SH-SY5Y (cell line): ENCODE data around the gene NEUROG1.

Experiments used
- GATA2 ChIP-seq: IDR thresholded peaks from 2 replicates; pipeline ENCODE4 v1.6.1; 2011; ENCODE audit warnings: mild to moderate bottlenecking, low read depth, low read length
- GATA3 ChIP-seq: IDR thresholded peaks from 2 replicates; pipeline ENCODE4 v1.6.1; 2011; ENCODE audit warnings: low read depth, mild to moderate bottlenecking, low read length, moderate library complexity

Gene NEUROG1

DNA sequence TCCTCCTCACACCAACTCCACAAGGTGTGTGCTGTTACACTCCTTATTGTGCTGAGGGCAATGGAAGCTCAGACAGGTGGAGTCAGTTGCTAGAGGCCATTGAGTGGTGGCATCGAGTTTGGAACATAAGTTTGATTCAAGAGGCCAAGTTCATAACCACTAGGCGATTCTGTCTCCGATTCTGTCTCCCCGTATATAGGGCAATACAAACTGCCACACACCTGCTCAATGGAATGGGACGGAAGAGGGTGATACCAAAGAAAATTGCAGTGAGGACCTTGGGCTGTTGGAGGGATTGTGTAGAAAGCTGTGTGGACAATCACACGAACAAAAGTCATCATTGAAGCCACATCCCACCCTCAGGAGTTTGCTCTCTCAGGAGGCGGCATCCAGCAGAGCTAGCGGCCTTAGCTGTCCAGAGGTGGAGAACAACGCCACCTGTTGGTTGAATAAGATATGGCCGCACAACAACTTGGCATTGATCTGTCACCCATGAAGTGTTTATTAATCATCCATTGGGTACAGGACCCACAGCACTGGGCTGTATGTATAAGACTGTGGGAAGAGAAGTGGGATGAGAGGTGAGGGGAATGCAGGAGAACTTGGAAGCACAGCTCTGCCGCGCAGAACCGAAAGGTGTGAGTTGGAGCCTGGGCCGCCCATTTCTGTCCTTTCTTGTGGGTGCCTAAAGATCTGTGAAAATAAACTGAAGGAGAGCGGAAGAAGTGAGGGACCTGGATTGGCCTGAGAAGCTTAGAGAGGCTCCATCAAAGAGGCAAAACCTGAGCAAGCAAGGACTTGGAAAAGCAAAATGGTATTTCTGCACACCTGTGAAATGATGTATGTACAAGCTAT, 16.1 kb upstream of the NEUROG1 start:
- TF ChIP-seq GATA3 (no peak), GATA2 (no peak)

DNA sequence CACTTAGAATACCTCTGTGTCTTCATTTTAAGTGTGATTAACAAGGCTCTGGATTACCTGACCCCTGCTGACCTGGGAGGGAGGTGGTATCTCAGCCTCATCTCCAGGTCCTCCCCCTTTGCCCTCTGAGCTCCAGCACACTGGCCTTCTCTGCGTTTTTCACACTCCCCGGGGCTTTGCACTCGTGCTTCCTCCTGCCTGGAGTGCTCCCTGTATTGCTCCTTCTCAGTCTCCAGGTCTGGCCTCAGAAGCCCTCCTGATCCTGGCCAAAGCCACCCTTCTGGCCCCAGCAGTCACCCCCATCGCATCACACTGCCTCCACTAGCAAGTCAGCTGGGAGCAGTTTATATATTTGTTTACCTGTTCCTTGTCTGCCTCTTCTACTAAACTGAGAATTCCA, 13.6 kb upstream of the NEUROG1 start:
- TF ChIP-seq GATA2 (no peak), GATA3 (no peak)

DNA sequence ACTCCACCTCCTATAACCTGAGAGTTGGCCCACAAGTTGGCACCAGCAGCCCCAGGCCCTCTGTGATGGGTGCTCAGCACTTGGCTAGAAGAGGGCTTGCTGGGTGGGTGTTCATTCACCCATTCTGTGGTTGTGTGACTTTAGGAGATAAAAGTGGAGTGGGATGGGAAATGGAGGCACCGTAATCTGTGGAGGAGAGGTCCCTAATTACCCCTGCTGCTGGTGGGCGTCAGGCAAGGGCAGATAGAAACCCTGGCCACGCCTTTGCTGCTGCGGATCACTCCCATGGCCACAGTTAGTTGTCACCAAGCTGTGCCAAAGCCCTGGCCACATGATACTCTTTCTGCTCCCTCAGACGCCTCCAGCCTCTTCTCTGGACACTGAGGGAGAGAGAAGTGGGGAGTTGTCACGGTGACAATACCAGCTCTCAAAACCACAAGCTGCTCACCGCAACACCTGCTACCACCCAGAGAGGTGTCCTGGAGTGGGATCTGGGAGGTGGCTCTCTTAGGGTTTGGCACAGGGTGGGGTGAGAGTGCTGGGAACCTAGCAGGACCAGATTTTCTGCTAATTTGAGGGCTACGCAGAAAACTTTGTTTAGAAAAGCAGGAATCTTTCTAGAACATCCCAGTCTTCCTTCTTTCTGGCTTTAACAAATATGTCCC, 12.0 kb upstream of the NEUROG1 start:
- TF ChIP-seq GATA2 (no peak), GATA3 (no peak)

DNA sequence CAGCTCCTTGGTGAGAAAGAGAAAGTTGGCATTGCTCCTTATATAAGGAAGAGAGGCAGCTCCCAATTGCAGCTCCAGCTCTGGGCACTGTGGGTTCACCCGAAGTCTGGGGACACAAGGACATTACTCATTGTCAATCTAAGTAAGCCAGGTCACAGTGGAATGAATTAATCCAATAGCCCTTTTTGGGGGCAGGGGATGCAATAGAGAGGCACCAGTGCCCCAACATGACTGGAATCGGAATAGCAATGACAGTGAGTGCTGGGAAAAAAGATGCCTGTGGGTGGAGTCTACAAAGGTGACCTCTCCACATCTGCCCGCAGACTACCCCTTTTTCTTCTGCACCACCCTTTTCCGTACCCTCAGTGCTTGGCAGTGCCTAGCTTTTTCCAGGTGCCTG, 11.1 kb upstream of the NEUROG1 start:
- TF ChIP-seq GATA2 (no peak), GATA3 (no peak)

DNA sequence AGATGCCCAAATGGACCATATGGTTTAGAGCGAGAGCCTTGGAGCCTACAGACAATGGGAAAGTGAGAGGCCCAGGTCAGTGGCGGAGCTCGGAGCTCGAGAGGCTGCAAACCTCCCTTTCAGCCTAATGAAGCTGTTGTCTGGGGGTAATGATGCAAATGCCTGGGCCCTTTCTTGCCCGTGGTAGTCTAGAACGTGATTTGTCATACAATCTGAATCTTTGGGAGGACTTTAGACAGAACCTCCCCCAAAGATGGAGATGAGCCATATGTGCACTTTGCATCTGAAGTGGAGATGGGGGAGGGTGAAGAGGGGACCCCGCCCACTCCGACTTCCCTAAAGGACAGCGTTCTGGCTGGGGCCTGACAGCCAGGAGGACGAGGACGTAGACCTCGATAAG, 10.3 kb upstream of the NEUROG1 start:
- TF ChIP-seq GATA2 (no peak), GATA3 (no peak)

DNA sequence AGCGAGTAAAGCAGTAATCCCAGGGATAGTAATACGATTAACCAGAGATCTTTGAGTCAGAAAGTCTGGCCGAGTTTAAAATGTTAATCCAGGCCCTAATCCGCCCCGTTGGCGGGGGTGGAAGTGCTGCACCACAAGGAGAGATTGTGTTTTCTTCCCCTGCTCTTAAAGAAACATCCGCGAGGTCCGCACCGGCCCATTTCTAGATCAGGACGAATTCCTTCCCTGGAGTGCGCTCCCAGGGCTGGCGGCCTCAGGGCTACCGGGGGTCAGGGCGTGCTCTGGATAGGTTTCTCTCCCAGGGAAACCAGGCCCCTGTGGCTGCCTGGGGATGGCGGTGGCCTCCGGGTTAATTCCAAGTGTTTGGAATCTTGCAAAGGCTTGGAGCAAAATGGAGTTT, 9.3 kb upstream of the NEUROG1 start:
- TF ChIP-seq GATA2 (no peak), GATA3 (no peak)

DNA sequence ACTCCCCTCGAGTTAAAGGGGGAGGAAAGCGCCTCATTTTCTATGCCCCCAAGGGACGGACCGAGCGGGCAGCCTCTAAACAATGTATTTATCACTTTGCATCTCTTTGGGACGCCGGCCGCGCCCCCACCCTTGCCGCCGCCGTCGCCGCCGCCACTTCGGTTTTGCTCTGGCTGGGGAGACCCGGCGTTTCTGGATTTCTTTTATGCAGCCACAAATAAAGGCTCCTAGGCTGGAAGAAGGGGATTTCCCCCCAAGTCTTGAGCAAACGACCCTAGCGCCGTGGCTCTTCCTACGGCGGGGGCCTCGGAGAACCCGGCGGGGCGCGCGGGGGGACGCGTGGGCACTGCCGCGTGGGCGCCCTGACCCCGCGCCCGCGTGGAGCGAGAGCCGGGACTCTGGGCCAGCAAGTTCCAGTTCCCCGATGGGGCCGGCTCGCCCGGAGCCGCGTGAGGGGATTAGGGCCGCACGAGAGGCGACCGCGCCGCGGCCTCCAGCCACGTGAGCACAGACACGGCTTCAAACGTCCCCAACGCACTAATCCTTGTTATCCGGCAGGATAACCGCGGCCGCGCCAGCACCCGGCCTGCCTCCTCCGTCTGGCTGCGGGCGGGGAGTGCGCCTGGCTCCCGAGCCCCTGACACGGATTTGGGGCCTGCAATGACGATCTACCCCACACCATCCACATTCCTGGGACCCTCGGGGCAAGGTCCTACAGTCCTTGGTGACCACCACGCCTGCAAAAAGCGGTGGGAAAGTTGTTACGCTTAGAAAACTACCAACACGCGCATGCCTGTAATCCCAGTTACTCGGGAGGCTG, 7.9 kb upstream of the NEUROG1 start:
- TF ChIP-seq GATA3 (no peak), GATA2 (no peak)

DNA sequence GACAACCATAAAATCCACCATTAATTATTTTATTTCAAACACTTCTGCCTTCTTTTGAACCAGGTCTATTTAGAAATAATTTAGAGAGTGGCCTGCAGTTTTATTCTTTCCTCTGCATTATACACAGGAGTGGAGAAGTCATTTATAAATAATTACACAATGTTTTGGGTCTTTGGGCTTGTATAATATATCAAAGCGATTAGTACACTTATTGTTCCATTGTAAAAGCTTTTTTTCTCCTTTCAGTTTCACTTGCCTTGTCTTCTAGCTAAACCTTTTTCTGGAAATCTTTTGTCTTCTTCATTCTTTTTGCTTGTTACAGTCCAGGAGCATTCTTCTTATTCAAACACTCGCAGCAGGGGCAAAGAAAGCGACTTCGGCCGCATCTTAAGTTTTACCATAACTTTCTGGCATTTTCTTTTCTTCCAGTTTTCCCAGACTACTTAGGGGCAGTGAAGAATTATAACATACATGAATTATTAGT, 7.3 kb upstream of the NEUROG1 start:
- TF ChIP-seq GATA3 (no peak), GATA2 (no peak)

DNA sequence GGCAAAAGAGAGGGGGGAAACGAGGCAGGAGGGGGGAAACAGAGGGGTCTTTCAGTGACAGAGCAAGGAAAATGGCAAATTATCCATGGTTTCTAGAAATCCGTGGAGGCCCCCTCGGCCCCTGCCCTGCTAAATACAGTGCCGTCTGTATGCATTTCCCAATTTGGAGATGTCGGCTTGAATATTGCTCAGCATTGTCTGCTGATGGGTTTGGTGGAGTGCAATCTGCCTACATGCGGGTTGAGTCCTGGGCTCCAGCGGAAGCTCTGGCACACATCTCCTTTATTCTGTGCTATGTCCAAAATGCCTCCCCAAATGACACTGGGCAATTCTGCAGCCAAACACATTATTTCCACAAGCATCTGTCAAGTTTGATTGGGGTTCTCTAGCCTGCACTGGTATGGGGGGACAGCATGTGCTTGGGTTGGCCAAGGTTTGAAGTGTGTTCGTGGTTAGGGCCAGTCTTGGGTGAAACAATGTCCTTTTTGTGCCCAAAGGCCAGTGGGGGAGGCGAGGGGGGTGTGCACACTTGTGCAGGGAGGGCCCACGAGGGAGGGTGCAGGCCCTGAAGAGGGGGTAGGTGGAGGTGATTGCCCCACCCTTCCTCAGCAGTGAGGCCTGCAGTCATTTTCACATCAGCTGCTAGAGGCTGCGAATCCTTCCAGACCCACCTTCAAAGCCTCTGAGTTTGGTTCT, 6.2 kb upstream of the NEUROG1 start:
- no peak for TF ChIP-seq GATA3

DNA sequence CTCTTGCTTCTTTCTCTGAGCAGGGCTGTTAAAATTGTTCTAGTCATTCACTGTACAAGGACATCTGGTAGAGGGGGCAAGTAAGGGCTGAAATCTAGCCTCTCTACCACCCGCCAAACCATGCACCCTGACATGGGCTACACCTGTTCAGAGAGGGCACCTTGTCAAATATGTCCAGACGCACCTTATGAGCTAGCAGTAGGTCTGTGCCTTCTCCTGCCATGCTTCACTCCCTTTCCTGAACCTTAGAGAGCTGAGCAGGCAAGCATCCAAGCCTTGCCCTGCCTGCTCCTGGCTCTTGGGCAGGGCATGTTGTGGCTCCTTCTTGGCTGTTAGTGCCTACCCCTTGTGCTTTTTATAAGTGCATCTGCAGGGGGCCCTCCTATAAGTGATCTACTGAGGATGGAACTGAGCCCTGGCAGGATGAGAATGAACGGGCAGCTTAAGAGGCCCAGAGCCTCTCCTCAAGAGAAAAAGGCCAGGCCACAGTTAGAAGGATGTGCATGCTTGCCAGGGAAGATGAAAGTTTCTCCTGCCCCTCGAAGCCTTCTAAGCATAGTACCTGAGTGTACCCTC, 3.8 kb upstream of the NEUROG1 start:
- no peak for TF ChIP-seq GATA2
- no peak for TF ChIP-seq GATA3

DNA sequence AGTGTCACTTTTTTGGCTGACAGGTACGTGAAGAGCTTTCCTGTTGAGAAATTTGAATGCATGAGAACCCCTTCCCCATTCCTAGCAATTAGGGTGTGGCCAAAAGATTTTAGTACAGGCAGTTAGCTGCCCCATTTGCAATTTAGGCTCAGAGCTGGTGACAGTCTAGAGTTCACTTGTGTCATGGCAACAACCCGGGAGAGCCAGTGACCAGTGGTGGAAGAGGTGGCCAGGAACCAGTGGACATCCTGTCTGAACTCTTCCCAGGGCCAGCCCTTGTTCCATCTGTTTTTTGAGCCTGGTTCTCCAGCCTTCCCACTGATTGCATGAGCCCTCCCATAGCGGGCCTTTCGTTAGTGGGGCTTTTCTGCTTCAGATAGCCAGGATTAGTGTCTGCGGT, 2.5 kb upstream of the NEUROG1 start:
- TF ChIP-seq GATA2 (no peak), GATA3 (no peak)

DNA sequence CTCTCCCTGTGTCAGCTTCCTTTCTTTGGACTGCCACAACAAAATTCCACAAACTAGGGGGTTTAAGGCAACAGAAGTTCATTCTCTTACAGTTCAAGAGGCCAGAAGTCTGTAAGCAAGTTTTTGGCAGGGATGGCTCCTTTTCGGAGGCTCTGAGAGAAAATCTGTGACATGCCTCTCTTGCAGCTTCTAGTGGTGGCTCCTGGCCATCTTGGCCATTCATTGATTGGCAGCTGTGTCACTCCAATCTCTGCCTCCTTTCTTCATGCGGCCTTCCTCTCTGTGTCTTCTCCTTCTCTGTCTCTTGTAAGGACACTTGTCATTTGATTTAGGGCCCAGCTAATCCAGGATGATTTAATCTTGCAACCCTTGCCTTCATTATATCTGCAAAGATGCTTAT, 2.0 kb upstream of the NEUROG1 start:
- TF ChIP-seq GATA3, result no peak
- no peak for TF ChIP-seq GATA2

DNA sequence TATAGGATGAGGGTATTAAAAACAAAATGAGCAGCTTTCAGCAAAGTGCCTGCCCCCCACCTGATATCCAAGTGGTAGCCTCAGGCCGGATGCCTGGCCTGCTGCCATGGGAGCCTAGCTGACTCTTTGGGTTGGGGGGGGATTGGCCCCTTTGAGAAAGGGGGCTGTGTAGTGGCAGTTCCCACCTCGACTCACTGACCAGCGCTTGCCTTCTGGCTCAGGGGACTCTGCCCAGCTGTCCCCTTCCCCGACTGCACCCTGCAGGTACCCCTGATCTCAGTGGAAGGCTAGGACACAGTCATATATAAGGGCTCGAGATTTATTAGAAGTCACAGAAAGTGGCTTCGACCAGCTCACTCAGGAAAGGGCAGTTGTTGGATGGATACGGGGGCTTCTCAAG, 1.5 kb upstream of the NEUROG1 start:
- no peak for TF ChIP-seq GATA3
- TF ChIP-seq GATA2, result no peak
